ENCODE data around the gene WSCD1. TPM values are rescaled to one million over a fixed set of nuclear protein-coding genes. Genes with fewer than 3 reads are reported as not detected.

The WSCD1 gene
- total RNA-seq, 2 donors from 2014 or later, result 1.8 to 5.5 TPM

- TF ChIP-seq CTCF (IDR thresholded peaks at IDR 0.05), result no peak
- no peak for DNase-seq (ENCODE audit: low spot score)
- H3K27ac ChIP-seq, result no peak overlapping the region
- no peaks in the 10 kb centered on the region for H3K36me3 ChIP-seq
- H3K4me1 ChIP-seq, result no peaks in the 10 kb centered on the region
- no peak overlapping the region for H3K4me3 ChIP-seq
- no peaks in the 10 kb centered on the region for H3K9me3 ChIP-seq
- no peaks in the 10 kb centered on the region for H3K27me3 ChIP-seq
These were observed 8.9 kb upstream of the WSCD1 start for GRCh38 chr17:6061290-6061689.

DNA sequence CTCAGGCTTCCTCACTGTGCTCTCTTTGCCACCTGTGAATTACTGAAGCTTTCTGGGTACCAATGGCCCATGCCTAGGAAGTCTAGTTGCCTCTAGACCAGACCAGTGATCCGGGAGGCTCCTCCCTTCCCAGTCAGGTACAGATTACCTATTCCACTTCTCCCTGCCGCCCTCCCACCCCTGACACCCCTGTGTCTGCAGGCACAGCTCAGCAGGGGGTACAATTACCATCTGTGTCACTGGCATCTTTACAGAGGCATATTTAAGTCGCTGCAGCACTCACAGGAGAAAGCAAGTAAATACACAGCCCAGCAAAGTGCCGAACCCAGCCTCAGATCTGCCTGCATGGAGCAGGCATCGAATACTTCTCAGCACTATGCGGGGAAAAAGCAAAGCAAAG is 5.3 kb upstream of the WSCD1 start:
- Histone ChIP-seq H3K4me1 (peaks cover 0 to 5% of the 10 kb centered on the region in 2 donors), H3K27me3 (no peaks in the 10 kb centered on the region), H3K27ac (no peak overlapping the region), H3K9me3 (no peaks in the 10 kb centered on the region), H3K36me3 (no peaks in the 10 kb centered on the region), H3K4me3 (no peak overlapping the region)
- DNase-seq (ENCODE audit: low spot score), result no peak
- no peak for TF ChIP-seq CTCF (IDR thresholded peaks at IDR 0.05)

GRCh38 chr17:6065351-6065750 is 4.8 kb upstream of the WSCD1 start:
- Histone ChIP-seq H3K9me3 (no peaks in the 10 kb centered on the region), H3K4me3 (no peak overlapping the region), H3K27me3 (no peaks in the 10 kb centered on the region), H3K4me1 (peaks cover 0 to 7% of the 10 kb centered on the region in 2 donors), H3K36me3 (no peaks in the 10 kb centered on the region), H3K27ac (no peak overlapping the region)
- TF ChIP-seq CTCF (IDR thresholded peaks at IDR 0.05), result no peak
- no peak for DNase-seq (ENCODE audit: low spot score)

DNA sequence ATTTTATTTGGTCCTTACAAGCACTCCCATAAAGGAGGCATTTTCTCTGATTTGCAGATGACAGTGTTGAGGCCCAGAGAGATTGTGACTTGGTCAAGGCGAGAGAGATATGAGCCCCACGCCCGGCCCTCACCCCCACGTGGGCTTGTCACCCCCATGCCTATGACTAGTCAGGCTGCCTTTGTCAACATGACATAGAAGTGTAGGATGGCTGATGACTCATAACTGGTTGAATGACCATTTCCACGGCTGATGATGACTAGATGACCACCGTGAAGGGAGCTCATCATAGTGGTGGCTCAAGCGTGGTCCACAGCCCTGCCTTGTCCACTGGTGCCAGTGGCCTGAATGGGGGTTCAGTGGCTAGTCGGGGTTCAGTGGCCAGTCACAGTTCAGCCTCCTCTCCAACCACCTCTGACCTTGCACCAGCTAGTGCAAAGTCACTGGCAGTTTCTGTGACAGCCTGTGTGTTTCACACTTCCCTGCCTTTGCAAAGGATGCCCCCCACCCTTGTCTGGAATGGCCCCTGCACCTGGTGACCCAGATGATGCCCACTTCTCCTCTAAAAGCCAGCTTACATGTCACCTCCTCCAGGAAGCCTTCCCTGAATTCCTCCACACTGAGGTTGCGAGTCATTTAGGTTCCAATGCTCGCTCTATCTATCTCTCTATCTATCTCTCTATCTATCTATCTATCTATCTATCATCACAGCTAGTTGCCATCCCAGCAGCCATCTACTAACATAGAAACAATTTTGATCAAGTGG is 3.8 kb upstream of the WSCD1 start:
- no peak overlapping the region for H3K27ac ChIP-seq
- peaks cover 0 to 15% of the 10 kb centered on the region in 2 donors for H3K4me1 ChIP-seq
- no peak for TF ChIP-seq CTCF (IDR thresholded peaks at IDR 0.05)
- no peaks in the 10 kb centered on the region for H3K27me3 ChIP-seq
- no peak overlapping the region for H3K4me3 ChIP-seq
- no peak for DNase-seq (ENCODE audit: low spot score)
- no peaks in the 10 kb centered on the region for H3K36me3 ChIP-seq
- H3K9me3 ChIP-seq, result no peaks in the 10 kb centered on the region

DNA sequence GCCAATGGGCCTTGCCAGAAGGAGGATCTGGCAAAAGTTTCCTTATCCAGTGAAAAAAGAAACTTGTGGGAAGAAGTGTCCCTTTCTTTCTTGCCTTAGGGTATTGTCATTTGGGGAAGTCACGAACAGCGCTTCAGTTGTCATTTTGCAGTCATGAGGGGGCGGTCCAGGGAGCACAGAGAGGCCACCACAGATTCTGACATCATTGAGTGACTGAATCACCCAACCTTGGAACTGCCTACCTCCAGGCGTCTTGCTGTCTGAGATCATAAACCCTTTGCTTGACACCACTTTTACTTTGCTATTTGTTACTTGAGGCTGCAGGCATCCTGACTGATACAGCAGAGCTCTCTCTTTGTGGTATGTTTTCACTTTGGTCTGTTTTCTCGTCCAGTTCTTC is 3.1 kb upstream of the WSCD1 start:
- TF ChIP-seq CTCF (IDR thresholded peaks at IDR 0.05), result no peak
- no peaks in the 10 kb centered on the region for H3K36me3 ChIP-seq
- H3K9me3 ChIP-seq, result no peaks in the 10 kb centered on the region
- peaks cover 0 to 19% of the 10 kb centered on the region in 2 donors for H3K4me1 ChIP-seq
- H3K4me3 ChIP-seq, result no peak overlapping the region
- no peaks in the 10 kb centered on the region for H3K27me3 ChIP-seq
- no peak overlapping the region for H3K27ac ChIP-seq
- no peak for DNase-seq (ENCODE audit: low spot score)

DNA sequence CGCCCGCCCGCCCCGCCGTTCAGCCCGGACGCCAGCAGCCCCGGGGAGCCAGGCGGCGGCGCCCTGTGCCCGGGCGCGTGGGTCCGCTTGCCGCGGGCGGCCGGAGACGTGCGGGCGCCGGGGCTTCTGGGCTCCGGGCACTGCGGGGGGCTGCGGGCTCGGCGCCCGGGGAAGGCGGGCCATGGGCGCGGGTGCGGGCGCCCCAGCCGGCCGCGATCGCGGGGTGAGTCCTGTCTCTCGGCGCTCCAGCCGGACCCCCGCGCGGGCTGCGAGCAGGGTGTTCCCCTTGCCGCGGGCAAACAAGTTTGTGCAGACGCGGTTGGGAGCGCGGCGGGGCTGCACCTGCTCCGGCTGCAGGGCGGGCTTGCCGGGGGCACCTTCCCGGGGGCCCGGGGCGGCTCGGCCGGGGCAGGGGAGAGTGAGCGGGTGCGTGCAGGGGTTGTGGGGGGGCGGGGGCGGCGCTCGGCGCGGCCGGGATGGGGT is 292 bp downstream of the WSCD1 start:
- H3K27me3 ChIP-seq, result no peaks in the 10 kb centered on the region
- TF ChIP-seq CTCF (IDR thresholded peaks at IDR 0.05), result no peak
- no peak for DNase-seq (ENCODE audit: low spot score)
- peaks cover 0 to 19% of the 10 kb centered on the region in 2 donors for H3K4me1 ChIP-seq
- H3K27ac ChIP-seq, result no peak overlapping the region
- no peaks in the 10 kb centered on the region for H3K36me3 ChIP-seq
- peak overlapping the region; percentile 56 to 65 for H3K4me3 ChIP-seq
- no peaks in the 10 kb centered on the region for H3K9me3 ChIP-seq

Measured in right atrium auricular region (tissue), 2 donors.